A673 (cell line): ENCODE data around the gene VAC14.

Experiments used
- EZH2 ChIP-seq: fragments of 200-600 bp; sonication (generic); IDR thresholded peaks from 2 replicates; pipeline ENCODE4 v1.6.1; 2017; ENCODE audit warnings: borderline replicate concordance, low read depth, mild to moderate bottlenecking, mixed read lengths, antibody characterized with exemption, low read length; ENCODE audit not compliant: poor library complexity, severe bottlenecking
- TF ChIP-seq, protein P1 (sequence below): fragments of 300-800, 200-600 bp; sonication (generic); conservative IDR thresholded peaks from 2 replicates; pipeline ENCODE4 v1.5.1; 2017; ENCODE audit warnings: low read depth, mild to moderate bottlenecking, antibody characterized with exemption, low read length, moderate library complexity, mixed read lengths

DNA sequence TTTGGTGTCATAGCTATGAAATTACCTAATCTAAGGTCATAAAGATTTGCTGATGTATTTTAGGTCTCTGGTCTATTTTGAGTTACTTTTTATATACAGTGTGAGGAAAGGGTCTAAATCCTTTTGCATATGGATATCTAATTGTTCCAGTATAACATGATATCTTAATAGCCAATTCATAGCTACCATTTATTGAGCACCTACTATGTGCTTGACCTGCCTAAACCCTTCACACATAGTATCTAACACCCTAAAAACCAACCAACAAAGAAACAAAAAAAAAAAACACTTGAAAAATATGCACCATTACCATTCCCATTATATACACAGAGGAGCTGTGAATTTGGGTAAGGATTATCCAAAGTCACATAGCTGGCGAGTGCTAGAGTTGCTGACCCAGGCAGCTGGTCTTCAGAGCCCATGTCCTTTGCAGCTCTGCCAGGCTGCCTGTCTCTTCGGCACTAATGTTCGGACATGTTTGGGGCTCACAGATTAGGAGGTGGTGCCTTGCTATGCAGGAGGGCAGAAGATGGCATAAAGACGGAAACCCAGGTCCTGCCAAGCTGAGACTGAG, 66.3 kb downstream of the VAC14 start:
- TF ChIP-seq, protein P1, sequence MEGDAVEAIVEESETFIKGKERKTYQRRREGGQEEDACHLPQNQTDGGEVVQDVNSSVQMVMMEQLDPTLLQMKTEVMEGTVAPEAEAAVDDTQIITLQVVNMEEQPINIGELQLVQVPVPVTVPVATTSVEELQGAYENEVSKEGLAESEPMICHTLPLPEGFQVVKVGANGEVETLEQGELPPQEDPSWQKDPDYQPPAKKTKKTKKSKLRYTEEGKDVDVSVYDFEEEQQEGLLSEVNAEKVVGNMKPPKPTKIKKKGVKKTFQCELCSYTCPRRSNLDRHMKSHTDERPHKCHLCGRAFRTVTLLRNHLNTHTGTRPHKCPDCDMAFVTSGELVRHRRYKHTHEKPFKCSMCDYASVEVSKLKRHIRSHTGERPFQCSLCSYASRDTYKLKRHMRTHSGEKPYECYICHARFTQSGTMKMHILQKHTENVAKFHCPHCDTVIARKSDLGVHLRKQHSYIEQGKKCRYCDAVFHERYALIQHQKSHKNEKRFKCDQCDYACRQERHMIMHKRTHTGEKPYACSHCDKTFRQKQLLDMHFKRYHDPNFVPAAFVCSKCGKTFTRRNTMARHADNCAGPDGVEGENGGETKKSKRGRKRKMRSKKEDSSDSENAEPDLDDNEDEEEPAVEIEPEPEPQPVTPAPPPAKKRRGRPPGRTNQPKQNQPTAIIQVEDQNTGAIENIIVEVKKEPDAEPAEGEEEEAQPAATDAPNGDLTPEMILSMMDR = no peak
- no peak for TF ChIP-seq EZH2
